Activated CD4-positive, alpha-beta T cell treated with anti-CD3 and anti-CD28 coated beads for 36 hours (primary cell): ENCODE measurements around the gene FAM171A1. TPM values are rescaled to one million over a fixed set of nuclear protein-coding genes. Genes with fewer than 3 reads are reported as not detected.

Source experiments
- ATAC-seq: fragments of 200-7000 bp; cut with Tn5 transposase; one replicate; pipeline ENCODE4 v1.10.0; 2021; ENCODE audit warnings: mild to moderate bottlenecking, moderate library complexity
- CTCF ChIA-PET: fragments of 350-600 bp; sonication (Branson Sonifier 250); formaldehyde crosslinking; loops from one replicate; lab custom pipeline; 2021; ENCODE audit warnings: antibody characterized with exemption; lab: Charles Lee
- POLR2A ChIA-PET: fragments of 350-600 bp; sonication (Branson Sonifier 250); formaldehyde crosslinking; loops from one replicate; lab custom pipeline; 2021; ENCODE audit warnings: antibody characterized with exemption, inconsistent platforms; lab: Charles Lee
- DNase-seq: peaks from one replicate; pipeline ENCODE4 v3.0.0-alpha.2; 2020
- H3K27ac Mint-ChIP-seq: one replicate; pipeline ENCODE4 v1.8.0; 2021; ENCODE audit warnings: mixed read lengths
- H3K27me3 Mint-ChIP-seq: one replicate; pipeline ENCODE4 v1.8.0; 2021; ENCODE audit warnings: mixed read lengths
- H3K36me3 Mint-ChIP-seq: one replicate; pipeline ENCODE4 v1.8.0; 2021; ENCODE audit warnings: low read depth, mixed read lengths
- H3K4me1 Mint-ChIP-seq: one replicate; pipeline ENCODE4 v1.8.0; 2021; ENCODE audit warnings: mixed read lengths
- H3K4me3 Mint-ChIP-seq: one replicate; pipeline ENCODE4 v1.8.0; 2021; ENCODE audit warnings: mild to moderate bottlenecking, moderate library complexity, mixed read lengths
- H3K9me3 Mint-ChIP-seq: one replicate; pipeline ENCODE4 v1.8.0; 2021; ENCODE audit warnings: low read depth, mixed read lengths
- intact Hi-C, 2 experiments: fragments of 100-400 bp; cut with DNase I in 1 of 2; cut with micrococcal nuclease in 1 of 2; formaldehyde crosslinking; loops; one replicate each; pipeline versions ENCODE4 v1.14.2 to v1.15.1; 2022 to 2024; cut with DNase I, micrococcal nuclease
- total RNA-seq, 2 experiments: library from RNA; stranded (reverse); gene quantifications; one replicate each; pipeline ENCODE4 v1.2.3, GENCODE V29; 2021

The FAM171A1 gene
- total RNA-seq, 2 experiments from 2014 or later: 4.1 to 5.8 TPM

DNA sequence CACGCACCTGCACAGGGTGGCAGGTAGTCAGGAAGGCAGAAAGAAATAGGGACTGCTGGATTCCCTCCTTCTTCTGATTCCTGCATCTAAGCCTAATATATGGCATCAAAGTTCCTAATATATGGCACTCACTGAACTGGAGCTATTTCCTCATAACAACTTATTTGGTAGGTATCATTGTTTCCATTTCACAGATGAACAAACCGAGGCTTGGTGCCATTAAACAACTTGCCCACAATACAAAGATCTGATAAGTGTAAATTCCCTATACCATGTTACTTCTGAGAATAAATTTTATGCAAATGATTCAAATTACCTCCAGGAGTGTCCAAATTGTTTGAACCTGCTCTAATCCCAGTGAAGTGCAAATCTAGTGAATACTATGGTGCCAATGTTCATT lies 2.1 kb upstream of the FAM171A1 start:
- H3K27ac Mint-ChIP-seq: no peak overlapping the region
- CTCF ChIA-PET: interaction anchor here (0.6 to 1.0 kb wide), 2 partner anchors 10 to 119 kb away, joined by 3 read pairs; no protein-coding TSS in a partner anchor
- H3K9me3 Mint-ChIP-seq: no peaks in the 10 kb centered on the region
- H3K4me1 Mint-ChIP-seq: peaks cover 16% of the 10 kb centered on the region
- ATAC-seq (no peak), DNase-seq (no peak)
- intact Hi-C loops: loop anchor here in 1 of 2 experiments (5.0 to 10.0 kb wide), 3 partner anchors 121 to 381 kb away; partner anchors contain the start of gene RPP38
- POLR2A ChIA-PET: no interaction called here
- H3K27me3 Mint-ChIP-seq: peaks cover 14% of the 10 kb centered on the region
- H3K36me3 Mint-ChIP-seq: no peaks in the 10 kb centered on the region
- no peak overlapping the region for H3K4me3 Mint-ChIP-seq

DNA sequence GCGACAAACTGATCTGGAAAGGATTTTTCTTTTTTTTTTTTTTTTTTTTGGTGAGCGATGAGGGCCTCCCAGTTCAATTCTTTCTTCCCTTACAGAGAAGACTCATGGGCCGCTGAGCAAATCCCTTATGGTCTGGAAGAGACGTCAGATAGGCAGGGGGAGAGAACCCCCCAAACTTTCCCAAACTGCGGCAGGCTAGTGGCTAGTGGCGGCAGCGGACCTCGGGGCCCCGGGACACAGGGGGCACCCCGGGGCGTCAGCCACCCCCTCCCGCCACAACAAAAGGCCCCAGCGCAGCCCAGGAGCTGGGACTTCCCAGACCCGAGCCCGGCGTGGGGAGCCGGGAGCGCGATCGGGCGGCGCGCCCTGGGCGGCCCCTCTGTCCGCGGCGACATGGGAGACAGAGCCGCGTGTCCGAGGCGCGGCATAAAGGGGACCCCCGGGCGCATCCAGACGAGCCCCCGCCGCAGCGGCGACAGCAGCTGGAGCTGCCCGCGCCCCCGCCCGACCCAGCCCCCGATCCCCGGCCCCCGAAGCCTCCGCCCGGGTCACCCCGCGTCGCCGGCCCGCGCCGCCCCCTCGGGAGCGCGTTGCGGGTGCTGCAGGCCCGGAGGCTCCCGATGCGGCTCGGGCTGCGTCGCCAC lies 755 bp downstream of the FAM171A1 start:
- H3K4me1 Mint-ChIP-seq: peaks cover 14% of the 10 kb centered on the region
- intact Hi-C loops: loop anchor here (2.0 to 10.0 kb wide), 5 partner anchors 118 to 378 kb away; partner anchors contain the start of gene RPP38 (in 2 of the 2)
- H3K27ac Mint-ChIP-seq: peak overlapping the region; percentile 68
- H3K36me3 Mint-ChIP-seq: no peaks in the 10 kb centered on the region
- CTCF ChIA-PET: interaction anchor here (0.6 to 1.0 kb wide), 6 partner anchors 11 to 1860 kb away, joined by 3 read pairs; no protein-coding TSS in a partner anchor
- DNase-seq (peak; percentile 42), ATAC-seq (peak; percentile 30)
- no peaks in the 10 kb centered on the region for H3K9me3 Mint-ChIP-seq
- POLR2A ChIA-PET: no interaction called here
- peaks cover 12% of the 10 kb centered on the region for H3K27me3 Mint-ChIP-seq
- H3K4me3 Mint-ChIP-seq: peak overlapping the region; percentile 67

DNA sequence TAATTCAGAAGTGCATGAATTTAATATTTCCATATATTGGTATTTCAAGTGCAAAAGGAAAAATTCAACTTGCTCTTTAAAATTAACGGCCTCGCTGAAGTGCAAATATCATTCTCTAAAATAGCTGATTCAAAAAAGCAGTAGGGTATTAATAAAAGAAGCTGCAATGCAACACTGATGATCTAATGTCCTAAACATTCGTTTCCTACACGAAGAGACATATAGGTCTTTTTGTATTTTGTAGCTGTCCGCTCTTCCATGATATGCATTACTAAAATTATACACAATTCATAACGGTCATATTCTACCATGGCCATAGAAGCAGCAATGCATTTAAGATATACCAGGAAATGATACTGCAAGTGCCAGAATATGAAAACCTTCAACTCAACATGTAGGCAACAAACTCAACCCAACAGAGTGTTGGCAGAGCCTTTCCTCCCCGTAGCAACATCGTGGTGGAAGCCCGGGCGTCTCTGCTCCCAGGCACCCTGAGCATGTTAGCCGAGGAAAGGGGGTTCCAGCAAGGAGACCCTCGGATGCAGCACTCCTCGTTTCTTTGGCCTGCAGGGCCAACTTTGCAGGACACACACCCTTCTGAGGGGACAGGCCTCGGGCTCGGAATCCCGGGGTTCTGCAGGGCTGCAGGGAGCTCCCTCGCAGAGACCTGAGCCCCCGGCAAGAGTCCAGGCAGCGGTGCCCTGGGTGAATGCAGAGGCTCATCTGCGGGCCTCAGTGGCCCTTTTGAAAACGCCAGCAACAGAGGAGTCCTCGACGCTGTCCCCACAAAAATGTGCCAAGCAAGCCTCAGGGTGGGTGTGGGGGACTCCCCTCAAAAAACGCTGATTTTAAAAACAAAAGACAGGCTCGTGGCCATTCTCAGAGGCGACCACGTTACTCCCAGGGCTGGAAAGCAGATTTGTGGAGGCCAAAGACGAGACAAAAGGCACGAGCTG lies 1.6 kb downstream of the FAM171A1 start:
- Mint-ChIP-seq H3K4me3 (peak overlapping the region; percentile 67), H3K27ac (peak overlapping the region; percentile 68), H3K27me3 (peaks cover 12% of the 10 kb centered on the region), H3K9me3 (no peaks in the 10 kb centered on the region), H3K4me1 (peaks cover 14% of the 10 kb centered on the region), H3K36me3 (no peaks in the 10 kb centered on the region)
- intact Hi-C loops: loop anchor here (2.0 to 10.0 kb wide), 5 partner anchors 117 to 377 kb away; partner anchors contain the start of gene RPP38 (in 2 of the 2)
- ATAC-seq (no peak), DNase-seq (no peak)
- ChIA-PET POLR2A (interaction anchor here (0.7 kb wide), 1 partner anchor 527 kb away, joined by 3 read pairs; no protein-coding TSS in a partner anchor), CTCF (interaction anchor here (0.7 kb wide), 1 partner anchor 235 kb away, joined by 3 read pairs; no protein-coding TSS in a partner anchor)

DNA sequence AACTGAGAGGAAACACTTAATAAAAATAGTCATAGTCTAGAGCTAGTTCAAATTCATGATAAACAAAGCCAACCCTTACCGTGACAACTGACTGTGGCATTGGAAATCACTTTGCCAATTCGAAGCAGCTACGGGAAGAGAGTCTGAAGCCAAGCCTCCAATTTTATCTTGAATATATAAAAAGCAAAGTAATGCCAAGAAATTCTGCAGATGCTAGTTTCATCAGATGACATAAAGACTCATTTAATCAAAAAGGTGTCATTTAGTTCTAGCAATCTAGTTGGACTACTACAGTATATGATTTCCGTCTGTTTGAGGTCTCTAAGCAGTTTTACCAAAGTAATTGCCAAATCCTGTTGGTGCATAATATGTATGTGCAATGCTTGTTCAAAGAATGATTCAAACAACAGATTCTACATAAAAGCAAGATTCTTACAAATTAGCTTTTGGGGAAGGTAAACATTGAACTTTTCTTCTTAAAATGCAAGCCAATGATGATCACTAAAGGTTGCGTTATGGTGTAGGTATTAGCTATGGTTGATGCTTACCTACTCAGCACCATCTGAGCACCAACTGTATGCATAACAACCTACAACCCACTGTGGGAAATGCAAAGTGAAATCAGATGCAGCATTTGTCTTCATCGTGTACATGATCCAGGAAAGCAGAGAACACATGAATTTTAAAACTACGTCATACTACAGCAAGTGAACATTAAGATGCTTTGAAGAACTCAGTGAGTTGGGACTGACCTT lies 2.8 kb downstream of the FAM171A1 start:
- Mint-ChIP-seq H3K9me3 (no peaks in the 10 kb centered on the region), H3K36me3 (no peaks in the 10 kb centered on the region), H3K4me3 (no peak overlapping the region), H3K27me3 (peaks cover 12% of the 10 kb centered on the region), H3K27ac (no peak overlapping the region), H3K4me1 (peaks cover 9% of the 10 kb centered on the region)
- POLR2A ChIA-PET: interaction anchor here (1.0 kb wide), 1 partner anchor 201 kb away, joined by 3 read pairs; no protein-coding TSS in a partner anchor
- ATAC-seq: no peak
- CTCF ChIA-PET: interaction anchor here (1.0 kb wide), 1 partner anchor 14 kb away, joined by 4 read pairs; no protein-coding TSS in a partner anchor
- intact Hi-C loops: no loop called here
- no peak for DNase-seq

DNA sequence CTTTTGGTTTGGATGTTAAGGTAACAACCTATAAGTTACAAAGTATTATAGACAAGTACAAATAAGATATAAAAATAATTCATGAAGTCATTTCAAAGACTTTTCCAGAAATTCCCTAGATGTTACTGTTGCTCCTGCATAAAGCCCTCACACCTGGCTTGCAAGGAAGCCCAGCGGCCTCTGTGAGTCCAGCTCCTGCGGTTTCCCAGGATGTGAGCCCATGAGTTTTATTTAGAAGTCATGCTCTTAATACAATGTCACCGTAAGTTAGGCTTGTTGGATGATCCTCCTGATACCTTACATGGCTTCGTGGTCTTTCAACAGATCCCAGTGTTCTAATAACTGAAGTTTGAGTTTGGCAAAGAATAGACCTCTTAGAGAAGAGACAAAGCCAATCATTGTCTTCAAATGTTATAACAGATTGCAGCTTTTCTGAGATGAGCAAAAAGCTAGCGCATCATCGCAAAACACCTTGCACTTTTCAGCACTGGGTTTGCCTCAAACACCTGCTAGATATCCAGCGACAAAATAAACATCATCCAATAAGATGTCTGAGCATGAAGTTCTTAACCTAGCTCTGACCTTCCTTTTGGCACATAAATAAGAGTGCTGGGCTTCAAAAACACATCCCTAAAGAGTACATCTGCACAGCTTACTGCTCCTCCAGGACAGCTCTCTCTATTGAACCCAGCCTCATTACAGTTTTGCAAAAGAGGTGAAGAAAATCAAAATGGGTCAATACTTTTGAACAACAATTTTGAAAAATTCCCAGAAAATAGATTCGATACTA lies 3.6 kb downstream of the FAM171A1 start:
- ChIA-PET CTCF (interaction anchor here (0.6 to 1.0 kb wide), 4 partner anchors 13 to 1762 kb away, joined by 3 to 4 read pairs (median 3); partner anchors contain the start of gene CUBN), POLR2A (interaction anchor here (1.0 kb wide), 1 partner anchor 200 kb away, joined by 3 read pairs; no protein-coding TSS in a partner anchor)
- H3K4me3 Mint-ChIP-seq: no peak overlapping the region
- intact Hi-C loops: no loop called here
- DNase-seq: no peak
- no peak overlapping the region for H3K27ac Mint-ChIP-seq
- H3K4me1 Mint-ChIP-seq: peaks cover 8% of the 10 kb centered on the region
- ATAC-seq: no peak
- H3K36me3 Mint-ChIP-seq: no peaks in the 10 kb centered on the region
- H3K27me3 Mint-ChIP-seq: peaks cover 9% of the 10 kb centered on the region
- H3K9me3 Mint-ChIP-seq: no peaks in the 10 kb centered on the region

DNA sequence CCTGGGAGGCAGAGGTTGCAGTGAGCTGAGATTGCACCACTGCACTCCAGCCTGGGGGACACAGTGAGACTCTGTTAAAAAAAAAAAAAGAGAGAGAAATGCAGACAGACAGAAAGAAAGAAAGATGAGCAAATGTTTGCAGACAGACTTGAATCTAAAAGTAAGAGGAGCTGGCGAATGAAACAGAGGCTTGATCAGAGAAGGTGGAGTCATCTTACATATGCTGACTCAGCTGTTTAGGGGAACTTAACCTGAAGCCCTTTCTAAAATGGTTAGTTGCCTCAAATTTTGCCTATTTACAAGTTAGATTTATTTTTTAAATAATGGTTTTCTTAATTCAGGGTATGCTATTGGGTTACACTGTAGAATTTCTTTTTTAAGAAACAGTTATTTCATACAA lies 5.4 kb downstream of the FAM171A1 start:
- ChIA-PET POLR2A (no interaction called here), CTCF (interaction anchor here (0.6 kb wide), 1 partner anchor 66 kb away, joined by 3 read pairs; no protein-coding TSS in a partner anchor)
- peaks cover 3% of the 10 kb centered on the region for H3K27me3 Mint-ChIP-seq

DNA sequence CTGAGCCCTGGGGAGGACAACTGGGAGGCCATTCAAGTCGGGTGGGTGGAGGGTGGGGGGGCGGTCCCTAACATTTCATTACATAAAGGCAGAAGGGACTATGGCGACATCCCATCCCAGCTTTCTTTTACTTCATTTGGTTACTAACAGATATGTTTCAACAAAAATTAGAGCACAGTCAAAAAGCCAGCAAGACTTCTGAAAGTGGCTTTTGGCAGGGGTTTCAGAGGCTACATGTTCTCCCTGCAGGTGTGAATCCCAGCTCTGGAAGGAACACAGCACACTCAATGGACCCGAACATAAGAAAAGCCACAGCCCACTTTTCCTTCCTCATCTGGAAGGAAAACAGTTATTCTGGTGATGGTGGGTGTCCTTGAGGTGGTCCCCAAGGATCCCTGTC lies 7.1 kb downstream of the FAM171A1 start:
- Mint-ChIP-seq H3K4me1 (no peaks in the 10 kb centered on the region), H3K27me3 (no peaks in the 10 kb centered on the region), H3K36me3 (no peaks in the 10 kb centered on the region), H3K9me3 (no peaks in the 10 kb centered on the region), H3K4me3 (no peak overlapping the region), H3K27ac (no peak overlapping the region)
- CTCF ChIA-PET: interaction anchor here (0.9 kb wide), 1 partner anchor 10 kb away, joined by 3 read pairs; no protein-coding TSS in a partner anchor
- intact Hi-C loops: no loop called here
- no peak for DNase-seq
- no peak for ATAC-seq
- POLR2A ChIA-PET: interaction anchor here (0.5 kb wide), 1 partner anchor 28 kb away, joined by 5 read pairs; no protein-coding TSS in a partner anchor

More for the DNA sequence above, 5.4 kb downstream of the FAM171A1 start:
- H3K4me3 Mint-ChIP-seq: no peak overlapping the region
- no peaks in the 10 kb centered on the region for H3K9me3 Mint-ChIP-seq
- H3K4me1 Mint-ChIP-seq: peaks cover 8% of the 10 kb centered on the region
- no peak overlapping the region for H3K27ac Mint-ChIP-seq
- intact Hi-C loops: no loop called here
- ATAC-seq (no peak), DNase-seq (no peak)
- no peaks in the 10 kb centered on the region for H3K36me3 Mint-ChIP-seq

DNA sequence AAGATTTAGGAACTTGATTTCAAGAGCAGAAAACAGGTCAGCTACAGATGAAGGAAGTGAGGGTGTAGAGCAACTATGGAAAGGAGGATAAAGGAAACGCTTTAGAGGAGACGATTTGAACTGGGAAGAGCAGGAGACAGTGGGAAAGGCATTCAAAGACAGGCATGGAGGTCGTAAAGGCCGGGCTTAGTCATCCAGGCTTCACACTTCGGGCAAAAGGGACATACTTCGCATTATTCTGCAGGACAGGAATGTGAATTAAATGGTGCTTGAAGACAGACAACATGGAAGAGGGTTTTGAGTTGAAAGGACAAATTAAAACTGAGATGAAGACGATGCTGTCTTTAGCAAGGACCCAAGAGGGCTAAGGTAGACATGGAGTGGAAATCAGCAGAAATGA lies 8.1 kb downstream of the FAM171A1 start:
- ChIA-PET POLR2A (no interaction called here), CTCF (interaction anchor here (0.9 kb wide), 1 partner anchor 10 kb away, joined by 3 read pairs; no protein-coding TSS in a partner anchor)
- DNase-seq: no peak
- no peaks in the 10 kb centered on the region for H3K27me3 Mint-ChIP-seq
- no peak for ATAC-seq
- no peaks in the 10 kb centered on the region for H3K36me3 Mint-ChIP-seq
- no peaks in the 10 kb centered on the region for H3K9me3 Mint-ChIP-seq
- H3K4me3 Mint-ChIP-seq: no peak overlapping the region
- H3K4me1 Mint-ChIP-seq: no peaks in the 10 kb centered on the region
- H3K27ac Mint-ChIP-seq: no peak overlapping the region
- intact Hi-C loops: no loop called here

DNA sequence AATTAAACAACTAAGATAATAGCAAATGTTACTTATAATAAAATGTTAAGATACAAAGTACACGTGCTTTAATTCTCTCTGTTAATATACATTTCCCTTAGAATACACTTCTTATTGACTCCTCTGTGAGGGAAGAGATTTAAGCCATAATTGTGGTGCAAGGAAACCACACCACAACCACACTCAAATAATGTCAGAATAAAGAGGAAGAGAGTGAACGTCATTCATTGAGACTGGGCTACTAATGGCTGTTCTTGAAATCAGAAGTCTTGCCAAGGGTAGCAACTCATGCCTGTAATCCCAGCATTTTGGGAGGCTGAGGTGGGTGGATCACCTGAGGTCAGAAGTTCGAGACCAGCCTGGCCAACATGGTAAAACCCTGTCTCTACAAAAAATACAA lies 10.0 kb downstream of the FAM171A1 start:
- no peak for DNase-seq
- POLR2A ChIA-PET: no interaction called here

DNA sequence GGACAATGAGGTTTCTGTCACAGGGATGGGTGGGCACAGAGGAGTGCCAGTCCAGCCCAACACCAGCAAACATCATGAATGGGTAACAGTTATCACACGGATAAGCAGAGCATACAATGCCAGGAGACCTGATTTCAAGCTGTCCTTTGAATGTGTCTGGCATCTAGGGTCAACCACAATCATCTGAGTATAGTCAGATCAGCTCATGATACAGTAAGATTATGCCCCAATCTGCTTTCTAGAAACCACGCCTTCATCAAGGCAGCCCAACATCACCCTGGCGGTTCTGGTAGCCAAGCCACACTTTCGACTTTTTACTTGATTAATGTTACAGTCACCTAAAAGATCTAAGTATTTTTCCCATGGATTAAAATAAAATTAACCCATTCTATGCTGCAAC lies 10.5 kb downstream of the FAM171A1 start:
- ChIA-PET POLR2A (no interaction called here), CTCF (no interaction called here)
- DNase-seq (no peak), ATAC-seq (no peak)
- Mint-ChIP-seq H3K27ac (no peak overlapping the region), H3K4me3 (no peak overlapping the region), H3K4me1 (no peaks in the 10 kb centered on the region), H3K36me3 (no peaks in the 10 kb centered on the region), H3K27me3 (peaks cover 2% of the 10 kb centered on the region), H3K9me3 (no peaks in the 10 kb centered on the region)
- intact Hi-C loops: no loop called here

More for the DNA sequence above, 10.0 kb downstream of the FAM171A1 start:
- ATAC-seq: no peak
- Mint-ChIP-seq H3K27ac (no peak overlapping the region), H3K4me1 (no peaks in the 10 kb centered on the region), H3K27me3 (peaks cover 2% of the 10 kb centered on the region), H3K9me3 (no peaks in the 10 kb centered on the region), H3K36me3 (no peaks in the 10 kb centered on the region), H3K4me3 (no peak overlapping the region)
- intact Hi-C loops: no loop called here
- CTCF ChIA-PET: no interaction called here
